PC-3 (cell line): ENCODE data around the gene PDIA4.

Experiments used
- CTCF ChIP-seq: fragments of 300-600 bp; sonication (generic); conservative IDR thresholded peaks from 2 replicates; pipeline ENCODE4 v1.5.1; 2017; ENCODE audit warnings: antibody characterized with exemption, low read depth, mild to moderate bottlenecking, low read length
- EZH2 ChIP-seq: fragments of 300-600 bp; sonication (generic); IDR thresholded peaks from one replicate; pipeline ENCODE4 v1.6.1; 2017; ENCODE audit warnings: antibody characterized with exemption, mild to moderate bottlenecking, low read length; ENCODE audit not compliant: unreplicated experiment

GRCh38 chr7:148987751-148988512 is 40.4 kb downstream of the PDIA4 start:
- TF ChIP-seq CTCF, result no peak
- no peak for TF ChIP-seq EZH2
